ENCODE data around the gene TTC6. TPM values are rescaled to one million over a fixed set of nuclear protein-coding genes. Genes with fewer than 3 reads are reported as not detected.

The TTC6 gene
- total RNA-seq, 2 donors from 2014 or later, result 88.2 to 89.8 TPM

DNA sequence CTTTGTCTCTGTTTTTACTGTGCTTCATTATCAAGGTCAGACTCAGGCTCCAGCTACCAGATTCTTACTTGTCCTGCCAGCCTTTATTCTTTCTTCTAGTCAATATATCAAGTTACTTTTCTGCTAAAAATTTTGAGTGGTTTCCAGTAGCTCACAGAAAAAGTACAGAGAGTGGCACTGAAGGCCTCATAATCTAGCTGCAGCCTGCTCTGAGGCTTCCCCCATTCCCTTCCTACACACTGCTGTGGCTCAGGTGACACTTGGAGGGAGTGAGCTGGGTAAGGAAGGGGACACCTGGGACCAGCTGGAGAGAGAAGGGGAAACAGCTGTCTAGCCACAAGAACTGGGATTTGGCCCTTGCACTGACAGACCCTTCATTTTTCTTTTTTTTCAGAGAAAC is 25.4 kb downstream of the TTC6 start:
- H3K27ac ChIP-seq, result peak overlapping the region in 1 of 2 donors; percentile 38
- TF ChIP-seq, protein P1, sequence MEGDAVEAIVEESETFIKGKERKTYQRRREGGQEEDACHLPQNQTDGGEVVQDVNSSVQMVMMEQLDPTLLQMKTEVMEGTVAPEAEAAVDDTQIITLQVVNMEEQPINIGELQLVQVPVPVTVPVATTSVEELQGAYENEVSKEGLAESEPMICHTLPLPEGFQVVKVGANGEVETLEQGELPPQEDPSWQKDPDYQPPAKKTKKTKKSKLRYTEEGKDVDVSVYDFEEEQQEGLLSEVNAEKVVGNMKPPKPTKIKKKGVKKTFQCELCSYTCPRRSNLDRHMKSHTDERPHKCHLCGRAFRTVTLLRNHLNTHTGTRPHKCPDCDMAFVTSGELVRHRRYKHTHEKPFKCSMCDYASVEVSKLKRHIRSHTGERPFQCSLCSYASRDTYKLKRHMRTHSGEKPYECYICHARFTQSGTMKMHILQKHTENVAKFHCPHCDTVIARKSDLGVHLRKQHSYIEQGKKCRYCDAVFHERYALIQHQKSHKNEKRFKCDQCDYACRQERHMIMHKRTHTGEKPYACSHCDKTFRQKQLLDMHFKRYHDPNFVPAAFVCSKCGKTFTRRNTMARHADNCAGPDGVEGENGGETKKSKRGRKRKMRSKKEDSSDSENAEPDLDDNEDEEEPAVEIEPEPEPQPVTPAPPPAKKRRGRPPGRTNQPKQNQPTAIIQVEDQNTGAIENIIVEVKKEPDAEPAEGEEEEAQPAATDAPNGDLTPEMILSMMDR (IDR thresholded peaks at IDR 0.05), result no peak
- no peak for TF ChIP-seq POLR2AphosphoS5 (IDR thresholded peaks at IDR 0.05)
- no peak for TF ChIP-seq POLR2A (IDR thresholded peaks at IDR 0.05)

DNA sequence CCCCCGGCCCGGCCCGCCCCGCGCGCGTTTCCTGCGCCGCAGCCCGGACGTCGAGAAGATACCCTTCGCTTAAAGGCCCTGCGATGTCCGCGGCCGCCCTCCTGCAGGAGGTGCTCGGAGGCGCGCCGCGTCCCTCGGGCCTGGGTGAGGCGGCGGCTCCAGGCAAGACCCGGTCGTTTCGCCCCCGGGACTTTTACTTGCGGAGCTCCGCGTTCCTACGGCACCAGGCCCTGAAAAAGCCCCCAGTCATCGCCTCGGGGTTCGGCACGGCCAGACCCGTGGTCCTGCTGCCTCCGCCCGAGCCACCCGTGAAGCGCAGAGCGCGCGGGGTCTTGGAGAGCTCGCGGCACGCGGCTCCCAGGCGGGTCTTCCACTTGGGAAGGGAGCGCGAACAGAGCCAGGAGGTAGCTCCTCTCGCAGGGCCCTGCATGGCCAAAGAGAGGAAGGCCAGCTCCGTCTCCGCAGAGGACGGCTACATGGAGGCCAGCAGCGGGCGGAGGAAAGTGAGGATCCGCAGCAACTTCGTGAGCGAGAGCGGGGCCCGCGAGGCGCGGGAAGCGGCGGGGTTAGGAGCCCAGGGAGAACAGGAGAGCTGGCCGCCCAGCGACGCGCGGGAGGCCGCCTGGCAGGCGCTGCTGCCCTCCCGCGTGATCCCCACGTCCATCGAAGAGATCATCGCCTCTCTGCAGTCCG is 26.9 kb downstream of the TTC6 start:
- DNase-seq (ENCODE audit: low spot score), result no peak
- intact Hi-C loops (cut with DNase I), result no loop called here
- TF ChIP-seq, protein P1 (IDR thresholded peaks at IDR 0.05), result no peak
- TF ChIP-seq POLR2A (IDR thresholded peaks at IDR 0.05) (no peak), POLR2AphosphoS5 (IDR thresholded peaks at IDR 0.05) (no peak)
- 54% methylated on average over 81 of the region's 81 CpGs for WGBS
- H3K9me3 ChIP-seq, result no peaks in the 10 kb centered on the region
- no peaks in the 10 kb centered on the region for H3K27me3 ChIP-seq (replicated peaks; ENCODE audit: insufficient read depth)
- H3K27ac ChIP-seq, result peak overlapping the region; percentile 36 to 38
- H3K4me1 ChIP-seq (replicated peaks), result no peaks in the 10 kb centered on the region
- H3K36me3 ChIP-seq, result no peaks in the 10 kb centered on the region
- H3K4me3 ChIP-seq, result no peak overlapping the region

More for the DNA sequence above, 25.4 kb downstream of the TTC6 start:
- DNase-seq (ENCODE audit: low spot score), result no peak
- intact Hi-C loops (cut with DNase I), result no loop called here
- Histone ChIP-seq H3K9me3 (no peaks in the 10 kb centered on the region), H3K36me3 (no peaks in the 10 kb centered on the region), H3K4me3 (no peak overlapping the region), H3K27me3 (replicated peaks; ENCODE audit: insufficient read depth) (no peaks in the 10 kb centered on the region), H3K4me1 (replicated peaks) (no peaks in the 10 kb centered on the region)

DNA sequence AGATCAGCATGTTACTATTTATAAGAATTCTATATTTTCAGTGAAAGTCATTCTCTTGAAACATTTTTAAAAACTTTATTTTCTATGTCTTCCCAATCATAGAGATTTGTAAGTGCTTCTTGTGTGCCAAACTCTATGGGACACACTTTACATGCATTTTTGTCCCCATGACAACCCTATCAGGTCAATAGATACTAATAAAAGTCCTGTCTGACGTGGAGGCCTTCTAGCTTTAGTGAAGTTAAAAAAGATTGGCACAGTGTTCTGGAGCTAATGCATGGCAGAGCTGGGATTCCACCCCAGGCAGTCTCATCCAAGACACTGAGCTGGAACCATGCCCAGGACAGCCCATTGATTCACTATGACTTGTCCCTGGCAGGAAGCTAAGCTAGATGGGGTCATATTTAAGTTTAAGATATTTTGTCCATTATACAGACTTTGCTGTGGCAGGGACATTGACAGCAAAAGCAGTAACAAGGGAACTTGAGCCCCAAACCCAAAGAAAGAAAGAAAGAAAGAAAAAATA is 28.1 kb downstream of the TTC6 start:
- intact Hi-C loops (cut with DNase I), result no loop called here
- no peaks in the 10 kb centered on the region for H3K27me3 ChIP-seq (replicated peaks; ENCODE audit: insufficient read depth)
- H3K4me1 ChIP-seq (replicated peaks), result no peaks in the 10 kb centered on the region
- H3K4me3 ChIP-seq, result no peak overlapping the region
- DNase-seq (ENCODE audit: low spot score), result peak; percentile 88
- WGBS, result 15% methylated on average over 1 of the region's 1 CpG
- TF ChIP-seq POLR2A (IDR thresholded peaks at IDR 0.05) (no peak), POLR2AphosphoS5 (IDR thresholded peaks at IDR 0.05) (peak; percentile 16)
- TF ChIP-seq, protein P1 (IDR thresholded peaks at IDR 0.05), result no peak
- H3K9me3 ChIP-seq, result no peaks in the 10 kb centered on the region
- peak overlapping the region; percentile 36 to 38 for H3K27ac ChIP-seq
- no peaks in the 10 kb centered on the region for H3K36me3 ChIP-seq

DNA sequence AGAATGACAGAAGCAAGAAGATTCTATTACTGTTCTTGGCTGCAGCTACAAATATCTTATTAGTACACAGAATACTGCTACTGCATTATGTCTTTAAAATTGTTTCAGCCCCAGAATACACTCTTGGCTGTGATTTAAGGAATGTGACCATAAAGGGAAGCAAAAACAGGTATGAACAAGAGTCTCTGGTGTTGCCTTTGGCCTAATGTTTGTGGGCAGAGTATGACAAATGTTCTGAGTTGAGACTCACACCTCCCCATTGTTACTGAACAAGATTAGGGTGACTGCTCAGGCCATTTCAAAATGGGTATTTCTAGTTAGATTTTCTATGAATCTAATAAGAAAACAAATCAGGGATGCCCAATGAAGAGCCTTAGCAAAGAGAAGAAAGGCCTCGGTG is 28.5 kb downstream of the TTC6 start:
- intact Hi-C loops (cut with DNase I), result no loop called here
- Histone ChIP-seq H3K27me3 (replicated peaks; ENCODE audit: insufficient read depth) (no peaks in the 10 kb centered on the region), H3K4me3 (no peak overlapping the region), H3K36me3 (no peaks in the 10 kb centered on the region), H3K9me3 (no peaks in the 10 kb centered on the region), H3K4me1 (replicated peaks) (no peaks in the 10 kb centered on the region), H3K27ac (peak overlapping the region; percentile 37 to 60)
- no peak for DNase-seq (ENCODE audit: low spot score)
- peak; percentile 67 for TF ChIP-seq POLR2AphosphoS5 (IDR thresholded peaks at IDR 0.05)
- no peak for TF ChIP-seq POLR2A (IDR thresholded peaks at IDR 0.05)
- 60% methylated on average over 1 of the region's 1 CpG for WGBS

DNA sequence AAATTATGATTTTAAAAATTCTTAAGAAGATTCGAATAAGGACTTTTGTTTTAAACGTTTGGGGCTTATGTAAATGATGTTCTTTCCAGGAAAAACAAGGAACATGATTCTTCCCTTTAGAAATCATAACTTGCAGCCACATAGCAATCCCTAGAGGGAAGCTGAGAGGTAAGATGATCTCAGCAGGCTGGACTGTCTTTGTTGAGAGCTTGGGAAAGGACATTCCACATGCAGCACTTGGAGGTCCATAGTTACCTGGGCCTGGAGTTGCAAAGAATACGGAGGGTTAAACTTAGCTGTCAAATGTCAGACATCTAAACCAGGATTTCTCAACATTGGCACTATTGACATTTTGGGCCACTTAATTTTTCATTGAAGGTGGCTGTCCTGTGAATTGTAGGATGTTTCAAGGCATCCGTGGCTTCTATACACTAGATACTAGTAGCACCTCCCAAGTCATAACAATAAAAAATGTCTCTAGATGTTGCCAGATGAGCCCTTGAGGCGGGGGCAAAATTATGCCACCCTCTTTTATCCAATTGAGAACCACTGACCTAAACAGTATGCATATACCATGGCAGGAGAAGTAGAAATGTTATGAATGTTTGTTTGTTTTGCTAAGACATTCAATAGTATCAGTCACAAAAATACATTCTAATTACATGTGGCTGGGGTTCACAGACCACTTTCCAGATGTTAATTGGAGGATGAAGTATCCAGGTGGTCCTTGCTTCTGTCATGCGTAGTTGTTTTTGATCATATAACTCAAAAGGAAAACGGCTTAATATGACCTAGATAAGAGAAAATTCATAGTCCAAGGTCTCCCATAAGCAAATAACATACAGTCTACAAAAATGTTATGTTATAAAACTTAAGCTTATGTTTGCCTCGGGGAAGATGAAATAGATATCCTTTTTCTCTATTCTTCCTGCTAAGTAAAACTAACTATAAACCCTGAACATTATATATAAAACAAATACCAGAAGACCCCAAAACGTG is 30.5 kb downstream of the TTC6 start:
- 52% methylated on average over 9 of the region's 9 CpGs for WGBS

More for the DNA sequence above, 30.5 kb downstream of the TTC6 start:
- no peaks in the 10 kb centered on the region for H3K9me3 ChIP-seq
- intact Hi-C loops (cut with DNase I), result no loop called here
- no peaks in the 10 kb centered on the region for H3K27me3 ChIP-seq (replicated peaks; ENCODE audit: insufficient read depth)
- TF ChIP-seq POLR2A (IDR thresholded peaks at IDR 0.05), result no peak
- no peaks in the 10 kb centered on the region for H3K36me3 ChIP-seq
- no peaks in the 10 kb centered on the region for H3K4me1 ChIP-seq (replicated peaks)
- H3K27ac ChIP-seq, result no peak overlapping the region
- no peak overlapping the region for H3K4me3 ChIP-seq
- no peak for DNase-seq (ENCODE audit: low spot score)
